ENCODE results near the gene PPP1R3C.

PPP1R3C gene

DNA sequence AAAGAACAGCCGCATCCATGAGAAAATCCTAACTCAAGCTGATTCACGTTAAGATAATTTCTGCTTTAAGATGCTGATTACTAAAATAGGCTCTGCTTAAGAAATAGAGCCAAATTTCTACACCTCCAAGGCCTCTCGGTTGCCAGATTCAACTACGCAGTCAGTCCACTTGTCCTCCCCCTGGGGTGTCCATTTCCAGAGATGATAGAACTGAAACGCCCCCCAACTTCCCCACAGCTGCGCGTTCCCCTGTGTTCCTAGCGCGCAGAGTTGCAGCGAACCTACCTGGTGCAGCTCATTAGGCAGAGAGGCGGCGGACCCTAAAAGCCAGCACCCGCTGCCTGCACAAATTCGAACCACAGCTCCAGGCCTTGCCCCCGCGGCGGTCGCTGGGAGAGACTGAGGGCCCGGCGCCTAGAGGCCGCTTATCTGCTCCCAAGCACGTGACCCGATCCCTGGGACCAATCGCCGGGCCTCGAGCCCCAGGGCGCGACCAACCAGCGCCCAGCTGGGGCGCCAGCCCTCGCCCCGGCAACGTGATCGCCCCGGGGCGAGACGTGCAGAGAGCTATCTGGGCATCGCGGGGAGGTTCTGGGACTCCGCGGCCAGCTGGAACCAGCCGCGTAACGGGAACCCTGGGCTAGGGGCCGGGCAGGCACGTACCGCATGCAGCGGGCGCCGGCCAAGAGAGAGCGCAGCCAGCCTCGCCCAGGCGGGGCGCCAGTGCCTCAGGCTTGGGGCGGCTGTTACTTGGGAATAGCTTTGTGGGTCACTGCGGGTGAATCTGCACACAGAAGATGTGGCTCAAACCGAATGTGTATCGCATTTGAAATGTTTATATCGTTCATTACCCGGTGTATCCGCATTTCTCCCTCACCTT lies at the start of gene PPP1R3C:
TSS of gene PPP1R3C (minus strand) at position 401 of the 880 bp plus-strand sequence. CDS start at position 299, 102 bp downstream.
- TF ChIP-seq, protein P1, sequence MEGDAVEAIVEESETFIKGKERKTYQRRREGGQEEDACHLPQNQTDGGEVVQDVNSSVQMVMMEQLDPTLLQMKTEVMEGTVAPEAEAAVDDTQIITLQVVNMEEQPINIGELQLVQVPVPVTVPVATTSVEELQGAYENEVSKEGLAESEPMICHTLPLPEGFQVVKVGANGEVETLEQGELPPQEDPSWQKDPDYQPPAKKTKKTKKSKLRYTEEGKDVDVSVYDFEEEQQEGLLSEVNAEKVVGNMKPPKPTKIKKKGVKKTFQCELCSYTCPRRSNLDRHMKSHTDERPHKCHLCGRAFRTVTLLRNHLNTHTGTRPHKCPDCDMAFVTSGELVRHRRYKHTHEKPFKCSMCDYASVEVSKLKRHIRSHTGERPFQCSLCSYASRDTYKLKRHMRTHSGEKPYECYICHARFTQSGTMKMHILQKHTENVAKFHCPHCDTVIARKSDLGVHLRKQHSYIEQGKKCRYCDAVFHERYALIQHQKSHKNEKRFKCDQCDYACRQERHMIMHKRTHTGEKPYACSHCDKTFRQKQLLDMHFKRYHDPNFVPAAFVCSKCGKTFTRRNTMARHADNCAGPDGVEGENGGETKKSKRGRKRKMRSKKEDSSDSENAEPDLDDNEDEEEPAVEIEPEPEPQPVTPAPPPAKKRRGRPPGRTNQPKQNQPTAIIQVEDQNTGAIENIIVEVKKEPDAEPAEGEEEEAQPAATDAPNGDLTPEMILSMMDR (IDR thresholded peaks at IDR 0.05; ENCODE audit: borderline replicate concordance, control extremely low read depth, extremely low read depth, insufficient read depth, missing control alignments) = peak; percentile 44
- in situ Hi-C loops (cut with MboI; ENCODE audit: low sequenced_read_pairs, unreplicated experiment) = no loop called here
- peak; percentile 77 for DNase-seq (ENCODE audit: low spot score)

DNA sequence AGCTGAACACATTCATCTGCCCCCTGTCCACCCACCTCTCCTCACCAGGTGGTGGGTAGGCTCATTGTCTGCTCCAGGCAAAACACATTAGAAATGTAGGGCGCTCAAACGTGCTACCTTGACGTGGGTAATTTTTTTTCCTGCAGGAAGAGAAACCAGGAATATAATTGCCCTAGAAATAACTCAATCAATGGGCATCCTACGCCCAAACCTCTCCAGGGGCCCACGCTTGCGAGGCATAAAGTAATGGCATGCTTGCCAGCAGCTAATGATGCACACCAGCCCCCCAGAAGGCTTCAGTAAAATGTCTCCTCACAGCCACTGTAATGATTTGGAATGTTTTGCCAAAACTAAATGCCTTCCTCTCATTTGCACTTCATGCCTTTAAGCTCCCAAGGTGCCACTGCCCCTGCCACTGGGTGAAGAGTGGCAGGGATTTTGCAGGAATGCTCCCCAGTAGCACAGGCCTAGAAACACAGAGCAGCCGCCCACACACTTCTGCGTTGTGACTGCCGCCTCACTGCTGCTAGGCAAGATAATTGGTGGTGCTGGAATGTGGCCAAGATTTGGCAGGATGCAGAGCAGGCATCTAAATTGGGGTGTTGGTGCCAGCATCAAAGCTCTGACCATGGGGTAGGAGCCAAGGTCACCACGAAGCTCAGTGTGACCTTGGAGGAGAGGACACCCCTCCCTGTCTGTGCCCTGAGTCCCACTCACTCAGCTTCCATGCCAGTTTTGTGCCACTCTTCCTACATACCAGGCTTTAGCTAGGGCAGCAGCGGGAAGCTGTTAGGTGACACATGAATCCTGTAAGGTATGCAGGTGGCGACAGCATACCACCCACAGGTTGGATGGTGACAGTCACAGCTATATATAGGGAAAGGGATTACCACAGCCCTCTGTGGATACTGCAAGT lies 48.7 kb upstream of the PPP1R3C start:
- in situ Hi-C loops (cut with MboI; ENCODE audit: low sequenced_read_pairs, unreplicated experiment) = no loop called here
- DNase-seq (ENCODE audit: low spot score) = no peak
- TF ChIP-seq, protein P1 (IDR thresholded peaks at IDR 0.05; ENCODE audit: borderline replicate concordance, control extremely low read depth, extremely low read depth, insufficient read depth, missing control alignments) = no peak

DNA sequence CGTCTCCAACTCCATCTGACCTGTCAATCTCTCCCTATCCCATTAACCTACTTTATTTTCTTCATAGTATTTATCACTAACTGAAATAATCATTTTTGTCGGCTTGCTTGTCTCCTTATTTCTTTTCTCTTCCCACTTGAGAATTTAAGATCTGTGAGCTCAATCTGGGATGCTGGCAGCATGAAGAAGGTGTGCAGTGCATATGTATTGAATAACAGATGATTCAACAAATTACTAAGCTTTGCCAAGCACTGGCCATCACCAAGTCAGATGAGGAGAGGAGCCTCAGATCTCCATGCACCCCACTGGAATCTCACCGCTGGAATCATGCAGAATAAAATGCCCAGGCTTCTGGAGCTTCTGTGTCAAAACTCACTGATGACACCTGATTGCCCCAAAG lies 47.6 kb upstream of the PPP1R3C start:
- DNase-seq (ENCODE audit: low spot score) = no peak
- TF ChIP-seq, protein P1 (IDR thresholded peaks at IDR 0.05; ENCODE audit: borderline replicate concordance, control extremely low read depth, extremely low read depth, insufficient read depth, missing control alignments) = no peak
- in situ Hi-C loops (cut with MboI; ENCODE audit: low sequenced_read_pairs, unreplicated experiment) = no loop called here

DNA sequence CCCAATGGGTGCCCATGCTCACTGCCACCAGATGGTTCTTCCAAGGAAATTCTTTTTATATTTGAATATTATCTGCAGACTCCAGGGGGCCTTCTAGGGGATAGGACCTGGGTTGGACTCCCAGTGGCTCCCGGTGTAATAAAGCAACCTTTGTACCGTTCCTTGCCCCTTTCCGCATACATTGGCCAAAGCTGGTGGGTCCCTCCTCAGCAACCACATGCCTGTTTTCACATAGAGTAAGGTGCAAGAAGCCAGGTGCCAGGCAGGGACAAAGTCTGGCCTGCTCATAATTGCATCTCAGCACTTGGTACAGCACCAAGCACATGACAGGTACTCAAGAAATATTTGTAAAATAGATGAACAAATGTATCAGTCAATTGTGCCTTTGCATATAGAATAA lies 46.4 kb upstream of the PPP1R3C start:
- TF ChIP-seq, protein P1 (IDR thresholded peaks at IDR 0.05; ENCODE audit: borderline replicate concordance, control extremely low read depth, extremely low read depth, insufficient read depth, missing control alignments) = no peak
- in situ Hi-C loops (cut with MboI; ENCODE audit: low sequenced_read_pairs, unreplicated experiment) = no loop called here
- no peak for DNase-seq (ENCODE audit: low spot score)

DNA sequence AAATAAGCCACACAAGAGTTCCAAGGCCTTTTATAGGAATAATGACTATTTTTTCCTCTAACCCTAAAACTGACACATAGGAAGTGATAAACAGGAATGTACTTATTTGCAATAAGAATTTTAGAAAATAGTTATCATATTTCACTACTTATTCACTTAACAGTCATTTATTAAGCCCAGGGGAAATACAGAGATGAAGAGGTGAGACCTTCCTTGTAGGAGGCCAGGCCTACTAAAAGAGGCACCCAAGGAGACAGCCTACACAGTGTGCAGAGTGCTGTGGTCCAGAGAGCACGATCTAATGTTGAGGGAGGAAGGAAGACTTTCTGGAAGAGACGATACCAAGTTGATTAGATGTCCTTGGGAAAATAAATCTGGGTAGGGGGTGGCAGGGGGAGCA lies 45.0 kb upstream of the PPP1R3C start:
- TF ChIP-seq, protein P1 (IDR thresholded peaks at IDR 0.05; ENCODE audit: borderline replicate concordance, control extremely low read depth, extremely low read depth, insufficient read depth, missing control alignments) = no peak
- in situ Hi-C loops (cut with MboI; ENCODE audit: low sequenced_read_pairs, unreplicated experiment) = no loop called here
- DNase-seq (ENCODE audit: low spot score) = no peak

DNA sequence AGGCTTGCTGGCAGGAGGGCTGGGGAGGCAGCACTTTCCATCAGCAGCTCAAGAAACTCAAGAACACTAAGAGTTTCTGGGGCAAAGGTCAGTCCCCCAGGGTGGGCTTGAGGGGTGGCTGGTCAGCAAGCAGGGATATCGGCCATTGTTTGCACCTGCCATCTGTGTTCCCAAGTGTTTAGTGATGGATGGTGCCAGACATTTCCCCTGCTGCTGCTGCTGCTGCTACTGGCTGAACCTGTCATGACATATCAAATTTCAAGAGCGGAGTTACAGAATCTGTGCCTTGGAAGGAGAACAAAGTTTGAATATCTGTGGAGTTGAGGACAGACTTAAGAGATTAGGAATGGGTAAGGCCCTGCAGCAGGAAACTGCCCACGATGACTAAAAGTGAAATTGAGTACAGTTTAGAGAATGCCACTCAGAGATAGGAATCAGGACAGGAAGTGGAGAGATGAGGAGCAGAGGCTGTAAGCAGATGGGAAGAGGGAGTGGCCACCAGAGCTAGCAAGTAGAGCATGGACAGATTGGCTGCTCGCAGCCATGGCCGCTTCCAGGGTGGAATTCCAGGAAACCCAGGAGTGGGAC lies 39.2 kb upstream of the PPP1R3C start:
- in situ Hi-C loops (cut with MboI; ENCODE audit: low sequenced_read_pairs, unreplicated experiment) = no loop called here
- TF ChIP-seq, protein P1 (IDR thresholded peaks at IDR 0.05; ENCODE audit: borderline replicate concordance, control extremely low read depth, extremely low read depth, insufficient read depth, missing control alignments) = no peak
- no peak for DNase-seq (ENCODE audit: low spot score)

All from GM13976 (cell line).